ENCODE measurements around the gene HCN4. TPM values are rescaled to one million over a fixed set of nuclear protein-coding genes. Genes with fewer than 3 reads are reported as not detected.

The HCN4 gene
- total RNA-seq, 1 donor from 2014 or later = 3.0 TPM

DNA sequence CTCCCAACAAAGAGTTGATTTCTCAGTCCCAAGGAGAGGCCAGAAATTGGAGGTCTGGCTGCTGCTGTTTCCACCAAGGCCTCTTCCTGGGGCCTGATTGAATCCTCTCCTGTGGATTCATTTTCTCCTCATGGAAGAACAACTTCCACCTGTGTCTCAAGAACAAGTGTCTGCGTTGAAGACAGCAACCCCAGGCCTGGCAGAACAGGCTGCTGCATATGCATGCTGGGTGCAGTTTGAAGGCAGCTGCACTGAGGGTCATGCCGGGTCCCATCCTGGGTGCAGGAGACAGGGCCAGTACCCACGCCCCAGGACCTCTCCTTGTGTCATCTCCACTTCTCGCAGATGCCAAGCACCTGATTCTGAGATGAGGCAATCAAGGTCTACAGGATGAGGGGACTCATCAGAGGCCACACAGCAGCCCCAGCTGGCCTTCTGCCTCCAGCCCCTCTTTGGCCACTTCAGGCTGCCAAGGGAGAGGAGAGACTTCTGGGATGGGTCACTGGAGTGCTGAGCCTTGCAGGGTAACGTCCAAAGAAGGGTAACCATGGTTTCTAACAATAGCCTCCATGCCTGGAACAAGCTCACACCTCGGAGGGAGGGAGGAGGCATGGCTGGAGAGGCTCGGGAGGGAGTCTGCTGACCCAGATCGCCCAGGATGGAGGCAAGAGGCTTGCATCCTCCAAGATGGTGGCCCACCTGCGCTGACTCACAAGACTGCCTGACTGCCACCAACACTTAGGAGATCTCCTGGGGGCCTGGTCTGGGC is 30.0 kb downstream of the HCN4 start:
- Histone ChIP-seq H4K20me1 (ENCODE audit: insufficient read depth, low read length) (no peaks in the 10 kb centered on the region), H3K27ac (ENCODE audit: low read depth, low read length) (no peak overlapping the region), H3K9me3 (ENCODE audit: insufficient read depth, low read depth, low read length) (no peaks in the 10 kb centered on the region), H3K4me1 (ENCODE audit: insufficient read depth, low read length) (no peaks in the 10 kb centered on the region), H3K36me3 (ENCODE audit: insufficient read depth, low read length) (no peaks in the 10 kb centered on the region), H3K4me3 (ENCODE audit: insufficient read depth, low read depth, low read length) (no peak overlapping the region), H3K79me2 (ENCODE audit: insufficient read depth, low read length) (no peaks in the 10 kb centered on the region), H3K9ac (ENCODE audit: low read length) (no peak overlapping the region), H3K27me3 (ENCODE audit: insufficient read depth, low read length) (peaks cover 7% of the 10 kb centered on the region), H3K4me2 (ENCODE audit: low read length) (no peak overlapping the region), H2AFZ (ENCODE audit: low read depth, low read length) (no peak overlapping the region)
- Mint-ChIP-seq H3K4me1 (ENCODE audit: low read depth, unreplicated experiment) (peaks cover 22% of the 10 kb centered on the region), H3K36me3 (ENCODE audit: low read depth, unreplicated experiment) (peaks cover 10% of the 10 kb centered on the region), H3K4me3 (ENCODE audit: unreplicated experiment) (no peak overlapping the region), H3K9me3 (ENCODE audit: unreplicated experiment) (peaks cover 10% of the 10 kb centered on the region), H3K27me3 (ENCODE audit: low read depth, unreplicated experiment) (peaks cover 23% of the 10 kb centered on the region), H3K27ac (ENCODE audit: unreplicated experiment) (no peak overlapping the region)
- FAIRE-seq = no peak
- TF ChIP-seq, protein P1, sequence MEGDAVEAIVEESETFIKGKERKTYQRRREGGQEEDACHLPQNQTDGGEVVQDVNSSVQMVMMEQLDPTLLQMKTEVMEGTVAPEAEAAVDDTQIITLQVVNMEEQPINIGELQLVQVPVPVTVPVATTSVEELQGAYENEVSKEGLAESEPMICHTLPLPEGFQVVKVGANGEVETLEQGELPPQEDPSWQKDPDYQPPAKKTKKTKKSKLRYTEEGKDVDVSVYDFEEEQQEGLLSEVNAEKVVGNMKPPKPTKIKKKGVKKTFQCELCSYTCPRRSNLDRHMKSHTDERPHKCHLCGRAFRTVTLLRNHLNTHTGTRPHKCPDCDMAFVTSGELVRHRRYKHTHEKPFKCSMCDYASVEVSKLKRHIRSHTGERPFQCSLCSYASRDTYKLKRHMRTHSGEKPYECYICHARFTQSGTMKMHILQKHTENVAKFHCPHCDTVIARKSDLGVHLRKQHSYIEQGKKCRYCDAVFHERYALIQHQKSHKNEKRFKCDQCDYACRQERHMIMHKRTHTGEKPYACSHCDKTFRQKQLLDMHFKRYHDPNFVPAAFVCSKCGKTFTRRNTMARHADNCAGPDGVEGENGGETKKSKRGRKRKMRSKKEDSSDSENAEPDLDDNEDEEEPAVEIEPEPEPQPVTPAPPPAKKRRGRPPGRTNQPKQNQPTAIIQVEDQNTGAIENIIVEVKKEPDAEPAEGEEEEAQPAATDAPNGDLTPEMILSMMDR (IDR thresholded peaks at IDR 0.05; ENCODE audit: insufficient read depth, low read depth, low read length) = no peak
- no peak for TF ChIP-seq EZH2 (IDR thresholded peaks at IDR 0.05; ENCODE audit: insufficient read depth, low read length)
- DNase-seq (ENCODE audit: low read depth) = no peak

DNA sequence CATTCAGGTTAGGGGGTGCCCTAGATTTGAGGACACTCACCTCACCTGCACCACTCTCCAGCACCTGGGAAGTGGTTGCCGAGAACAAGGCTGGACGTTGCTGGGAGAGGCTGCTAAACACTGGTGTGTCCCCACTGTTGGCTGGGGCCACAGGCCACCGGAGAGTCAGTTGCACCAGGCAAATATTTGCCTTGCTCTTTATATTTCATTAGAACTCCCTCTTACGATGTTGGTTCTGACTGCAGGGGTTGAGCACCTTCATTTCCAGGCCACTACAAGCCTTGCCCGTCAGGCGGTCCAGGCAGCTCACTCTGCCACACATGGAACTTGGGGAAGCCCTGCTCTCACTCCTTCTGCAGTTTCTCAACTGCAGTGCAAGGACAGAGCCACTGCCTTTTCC is 30.7 kb downstream of the HCN4 start:
- no peaks in the 10 kb centered on the region for H3K79me2 ChIP-seq (ENCODE audit: insufficient read depth, low read length)
- H3K27ac ChIP-seq (ENCODE audit: low read depth, low read length) = no peak overlapping the region
- H3K4me3 ChIP-seq (ENCODE audit: insufficient read depth, low read depth, low read length) = no peak overlapping the region
- Mint-ChIP-seq H3K4me3 (ENCODE audit: unreplicated experiment) (no peak overlapping the region), H3K27me3 (ENCODE audit: low read depth, unreplicated experiment) (peaks cover 23% of the 10 kb centered on the region), H3K9me3 (ENCODE audit: unreplicated experiment) (peaks cover 5% of the 10 kb centered on the region), H3K4me1 (ENCODE audit: low read depth, unreplicated experiment) (peaks cover 17% of the 10 kb centered on the region), H3K36me3 (ENCODE audit: low read depth, unreplicated experiment) (peaks cover 7% of the 10 kb centered on the region), H3K27ac (ENCODE audit: unreplicated experiment) (no peak overlapping the region)
- no peak overlapping the region for H2AFZ ChIP-seq (ENCODE audit: low read depth, low read length)
- H4K20me1 ChIP-seq (ENCODE audit: insufficient read depth, low read length) = no peaks in the 10 kb centered on the region
- no peak overlapping the region for H3K4me2 ChIP-seq (ENCODE audit: low read length)
- no peaks in the 10 kb centered on the region for H3K9me3 ChIP-seq (ENCODE audit: insufficient read depth, low read depth, low read length)
- H3K27me3 ChIP-seq (ENCODE audit: insufficient read depth, low read length) = peaks cover 7% of the 10 kb centered on the region
- FAIRE-seq = no peak
- H3K9ac ChIP-seq (ENCODE audit: low read length) = no peak overlapping the region
- TF ChIP-seq, protein P1 (IDR thresholded peaks at IDR 0.05; ENCODE audit: insufficient read depth, low read depth, low read length) = no peak
- no peak for TF ChIP-seq EZH2 (IDR thresholded peaks at IDR 0.05; ENCODE audit: insufficient read depth, low read length)
- no peaks in the 10 kb centered on the region for H3K4me1 ChIP-seq (ENCODE audit: insufficient read depth, low read length)
- no peaks in the 10 kb centered on the region for H3K36me3 ChIP-seq (ENCODE audit: insufficient read depth, low read length)
- DNase-seq (ENCODE audit: low read depth) = no peak

DNA sequence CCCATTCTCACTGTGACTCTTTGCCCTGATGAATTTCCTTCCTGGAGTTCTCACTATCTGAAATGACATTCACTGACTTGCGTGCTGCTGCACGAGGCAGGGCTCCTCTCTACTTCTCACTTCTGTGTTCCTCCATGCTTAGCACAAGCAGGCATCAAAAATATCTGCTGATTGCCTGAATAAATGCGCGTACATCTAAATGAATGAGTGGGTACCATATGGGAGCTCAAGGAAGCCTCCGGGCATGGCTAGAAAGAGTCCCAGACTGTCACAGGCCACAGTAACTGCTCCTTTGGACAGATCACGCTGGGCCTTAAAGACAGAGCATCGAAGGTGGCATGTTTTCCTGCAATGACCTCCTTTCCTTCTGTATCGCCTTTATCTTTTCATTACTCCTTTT is 31.6 kb downstream of the HCN4 start:
- DNase-seq (ENCODE audit: low read depth) (no peak), FAIRE-seq (no peak)
- no peaks in the 10 kb centered on the region for H3K36me3 ChIP-seq (ENCODE audit: insufficient read depth, low read length)
- no peak overlapping the region for H3K4me3 Mint-ChIP-seq (ENCODE audit: unreplicated experiment)
- no peak overlapping the region for H3K27ac Mint-ChIP-seq (ENCODE audit: unreplicated experiment)
- H3K9me3 Mint-ChIP-seq (ENCODE audit: unreplicated experiment) = peaks cover 2% of the 10 kb centered on the region
- H3K9ac ChIP-seq (ENCODE audit: low read length) = no peak overlapping the region
- peaks cover 7% of the 10 kb centered on the region for H3K27me3 ChIP-seq (ENCODE audit: insufficient read depth, low read length)
- H3K4me2 ChIP-seq (ENCODE audit: low read length) = no peak overlapping the region
- H3K36me3 Mint-ChIP-seq (ENCODE audit: low read depth, unreplicated experiment) = peaks cover 7% of the 10 kb centered on the region
- H3K9me3 ChIP-seq (ENCODE audit: insufficient read depth, low read depth, low read length) = no peaks in the 10 kb centered on the region
- no peak overlapping the region for H3K27ac ChIP-seq (ENCODE audit: low read depth, low read length)
- H2AFZ ChIP-seq (ENCODE audit: low read depth, low read length) = no peak overlapping the region
- no peaks in the 10 kb centered on the region for H3K4me1 ChIP-seq (ENCODE audit: insufficient read depth, low read length)
- H3K79me2 ChIP-seq (ENCODE audit: insufficient read depth, low read length) = no peaks in the 10 kb centered on the region
- H3K4me1 Mint-ChIP-seq (ENCODE audit: low read depth, unreplicated experiment) = peaks cover 14% of the 10 kb centered on the region
- H4K20me1 ChIP-seq (ENCODE audit: insufficient read depth, low read length) = no peaks in the 10 kb centered on the region
- H3K4me3 ChIP-seq (ENCODE audit: insufficient read depth, low read depth, low read length) = no peak overlapping the region
- H3K27me3 Mint-ChIP-seq (ENCODE audit: low read depth, unreplicated experiment) = peaks cover 23% of the 10 kb centered on the region
- TF ChIP-seq EZH2 (IDR thresholded peaks at IDR 0.05; ENCODE audit: insufficient read depth, low read length) = no peak
- TF ChIP-seq, protein P1 (IDR thresholded peaks at IDR 0.05; ENCODE audit: insufficient read depth, low read depth, low read length) = no peak
